HG03175 (cell line): ENCODE data around the gene KDM6B.
A peak's percentile ranks its signal among the peaks of the same experiment; 100 is the strongest.

ENCODE experiments used
- ATAC-seq: cut with Tn5 transposase; IDR thresholded peaks from one replicate; pipeline ENCODE4 v1.9.1; 2021; ENCODE audit warnings: mild to moderate bottlenecking, moderate library complexity; ENCODE audit not compliant: unreplicated experiment

KDM6B gene

GRCh38 chr17:7839190-7839875 lies 5.3 kb downstream of the KDM6B start:
- no peak for ATAC-seq

GRCh38 chr17:7839876-7840261 lies 5.9 kb downstream of the KDM6B start:
- ATAC-seq: no peak

- no peak for ATAC-seq
Observed at GRCh38 chr17:7840441-7840840, 6.4 kb downstream of the KDM6B start.

GRCh38 chr17:7840875-7841274 lies 6.9 kb downstream of the KDM6B start:
- no peak for ATAC-seq

- no peak for ATAC-seq
Observed at GRCh38 chr17:7841396-7841914, 7.4 kb downstream of the KDM6B start.

- ATAC-seq: no peak
Observed at GRCh38 chr17:7841915-7842379, 7.9 kb downstream of the KDM6B start.

GRCh38 chr17:7842380-7843256 lies 8.6 kb downstream of the KDM6B start:
- no peak for ATAC-seq

GRCh38 chr17:7843257-7843535 lies 9.2 kb downstream of the KDM6B start:
- no peak for ATAC-seq

GRCh38 chr17:7843536-7844291 lies 9.7 kb downstream of the KDM6B start:
- peak; percentile 30 for ATAC-seq

GRCh38 chr17:7844292-7845154 lies 10.5 kb downstream of the KDM6B start:
- peak; percentile 57 for ATAC-seq

GRCh38 chr17:7845359-7846062 lies 11.5 kb downstream of the KDM6B start:
- no peak for ATAC-seq

- ATAC-seq: no peak
Observed at GRCh38 chr17:7846063-7846735, 12.2 kb downstream of the KDM6B start.

GRCh38 chr17:7846765-7847661 lies 13.0 kb downstream of the KDM6B start:
- ATAC-seq: no peak

- ATAC-seq: no peak
Observed at GRCh38 chr17:7848131-7848579, 14.1 kb downstream of the KDM6B start.

GRCh38 chr17:7848739-7849129 lies 14.7 kb downstream of the KDM6B start:
- ATAC-seq: no peak

GRCh38 chr17:7849130-7849750 lies 15.2 kb downstream of the KDM6B start:
- no peak for ATAC-seq

GRCh38 chr17:7849751-7850504 lies 15.9 kb downstream of the KDM6B start:
- ATAC-seq: no peak
